MM.1S (cell line): ENCODE data around the gene COL25A1.

Experiments used
- DNase-seq: peaks from one replicate; pipeline ENCODE4 v3.0.0-alpha.2; 2015
- H2AFZ ChIP-seq: fragments of 300-600 bp; sonication (generic); 2 replicates; pipeline ENCODE4 v1.6.0; 2016; ENCODE audit warnings: antibody characterized with exemption, low read length
- H3F3A ChIP-seq: fragments of 300-600 bp; sonication (generic); 2 replicates; pipeline ENCODE4 v1.6.1; 2016; ENCODE audit warnings: mild to moderate bottlenecking, antibody characterized with exemption, low read length, moderate library complexity, mixed read lengths; ENCODE audit not compliant: insufficient read depth
- H3K27ac ChIP-seq: fragments of 300-600 bp; sonication (generic); 2 replicates; pipeline ENCODE4 v1.5.1; 2016; ENCODE audit warnings: mild to moderate bottlenecking, low read length
- H3K27me3 ChIP-seq: fragments of 300-600 bp; sonication (generic); replicated peaks from 2 replicates; pipeline ENCODE4 v1.6.0; 2016; ENCODE audit warnings: low read length; ENCODE audit not compliant: insufficient read depth
- H3K36me3 ChIP-seq: fragments of 300-600 bp; sonication (generic); replicated peaks from 2 replicates; pipeline ENCODE4 v1.6.1; 2016; ENCODE audit warnings: mild to moderate bottlenecking, low read length, mixed read lengths; ENCODE audit not compliant: insufficient read depth
- H3K4me1 ChIP-seq: fragments of 300-600 bp; sonication (generic); 2 replicates; pipeline ENCODE4 v1.6.1; 2016; ENCODE audit warnings: low read length, mixed read lengths
- H3K4me2 ChIP-seq: fragments of 300-600 bp; sonication (generic); 2 replicates; pipeline ENCODE4 v1.6.0; 2016; ENCODE audit warnings: low read depth, low read length
- H3K4me3 ChIP-seq: fragments of 300-600 bp; sonication (generic); 2 replicates; pipeline ENCODE4 v1.5.1; 2016; ENCODE audit warnings: low read length, mixed read lengths
- H3K79me2 ChIP-seq: fragments of 300-600 bp; sonication (generic); 2 replicates; pipeline ENCODE4 v1.6.1; 2016; ENCODE audit warnings: mixed run types, low read length, mixed read lengths
- H3K9ac ChIP-seq: fragments of 300-600 bp; sonication (generic); 2 replicates; pipeline ENCODE4 v1.6.1; 2016; ENCODE audit warnings: low read length, mixed read lengths
- H3K9me2 ChIP-seq: fragments of 300-600 bp; sonication (generic); replicated peaks from 2 replicates; pipeline ENCODE4 v1.6.1; 2016; ENCODE audit warnings: mild to moderate bottlenecking, low read length, mixed read lengths; ENCODE audit not compliant: insufficient read depth
- H3K9me3 ChIP-seq: fragments of 300-600 bp; sonication (generic); replicated peaks from 2 replicates; pipeline ENCODE4 v1.6.1; 2016; ENCODE audit warnings: mild to moderate bottlenecking, low read length, mixed read lengths; ENCODE audit not compliant: insufficient read depth
- H4K20me1 ChIP-seq: fragments of 300-600 bp; sonication (generic); 2 replicates; pipeline ENCODE4 v1.6.1; 2016; ENCODE audit warnings: mild to moderate bottlenecking, low read length, moderate library complexity, mixed read lengths; ENCODE audit not compliant: insufficient read depth
- CTCF ChIP-seq: fragments of 300-600 bp; sonication (generic); IDR thresholded peaks from 2 replicates; pipeline ENCODE4 v1.5.1; 2016; ENCODE audit warnings: antibody characterized with exemption, low read length, mixed read lengths
- EZH2 ChIP-seq: fragments of 300-600 bp; sonication (generic); optimal IDR thresholded peaks from 2 replicates; pipeline ENCODE3; 2017; ENCODE audit warnings: low read depth, mild to moderate bottlenecking, antibody characterized with exemption, low read length, mixed read lengths
- EZH2phosphoT487 ChIP-seq: fragments of 300-600 bp; sonication (generic); IDR thresholded peaks from 2 replicates; pipeline ENCODE4 v1.6.1; 2018; ENCODE audit warnings: antibody characterized with exemption, low read length

The COL25A1 gene

GRCh38 chr4:109294006-109294405, 8.5 kb downstream of the COL25A1 start:
- Histone ChIP-seq H2AFZ (no peak overlapping the region), H3K9me2 (no peaks in the 10 kb centered on the region), H4K20me1 (no peaks in the 10 kb centered on the region), H3K36me3 (no peaks in the 10 kb centered on the region), H3F3A (no peaks in the 10 kb centered on the region), H3K9me3 (no peaks in the 10 kb centered on the region), H3K27me3 (no peaks in the 10 kb centered on the region), H3K4me2 (no peak overlapping the region), H3K79me2 (no peaks in the 10 kb centered on the region), H3K4me1 (peaks cover 10% of the 10 kb centered on the region; the same call in 1 of the 2 replicates), H3K9ac (no peak overlapping the region), H3K4me3 (no peak overlapping the region), H3K27ac (no peak overlapping the region)
- peak; percentile 66 for DNase-seq
- TF ChIP-seq EZH2 (no peak), EZH2phosphoT487 (no peak), CTCF (peak; percentile 88)

GRCh38 chr4:109291707-109292238, 10.7 kb downstream of the COL25A1 start:
- Histone ChIP-seq H3K4me2 (no peak overlapping the region), H3K9me3 (no peaks in the 10 kb centered on the region), H3K79me2 (no peaks in the 10 kb centered on the region), H3K4me3 (no peak overlapping the region), H2AFZ (no peak overlapping the region), H3K27ac (no peak overlapping the region), H3K4me1 (peaks cover 5% of the 10 kb centered on the region), H3F3A (no peaks in the 10 kb centered on the region), H3K9me2 (no peaks in the 10 kb centered on the region), H4K20me1 (no peaks in the 10 kb centered on the region), H3K27me3 (no peaks in the 10 kb centered on the region), H3K9ac (no peak overlapping the region), H3K36me3 (no peaks in the 10 kb centered on the region)
- TF ChIP-seq EZH2 (no peak), EZH2phosphoT487 (no peak)
- no peak for DNase-seq

- Histone ChIP-seq H3K79me2 (no peaks in the 10 kb centered on the region), H3K9ac (no peak overlapping the region), H3K9me2 (no peaks in the 10 kb centered on the region), H3K4me2 (no peak overlapping the region), H3K4me3 (no peak overlapping the region), H3K27ac (no peak overlapping the region), H3K9me3 (no peaks in the 10 kb centered on the region), H3K4me1 (peaks cover 14% of the 10 kb centered on the region), H3K36me3 (no peaks in the 10 kb centered on the region), H3F3A (no peaks in the 10 kb centered on the region; the same call in 1 of the 2 replicates), H2AFZ (no peak overlapping the region), H4K20me1 (no peaks in the 10 kb centered on the region), H3K27me3 (no peaks in the 10 kb centered on the region)
- TF ChIP-seq EZH2phosphoT487: no peak
- TF ChIP-seq CTCF: no peak
- TF ChIP-seq EZH2: no peak
- no peak for DNase-seq
Observed at GRCh38 chr4:109290918-109291317, 11.5 kb downstream of the COL25A1 start.

GRCh38 chr4:109278594-109279031, 23.8 kb downstream of the COL25A1 start:
- Histone ChIP-seq H4K20me1 (no peaks in the 10 kb centered on the region), H3K9me2 (no peaks in the 10 kb centered on the region), H3K36me3 (no peaks in the 10 kb centered on the region), H3K4me3 (no peak overlapping the region), H3K9me3 (no peaks in the 10 kb centered on the region), H3F3A (peaks cover 19% of the 10 kb centered on the region), H3K27ac (peak overlapping the region; percentile 81), H2AFZ (peak overlapping the region; percentile 40), H3K4me1 (peaks cover 38% of the 10 kb centered on the region), H3K27me3 (no peaks in the 10 kb centered on the region), H3K79me2 (no peaks in the 10 kb centered on the region), H3K9ac (peak overlapping the region; percentile 28; the same call in 1 of the 2 replicates), H3K4me2 (peak overlapping the region; percentile 14; the same call in 1 of the 2 replicates)
- no peak for TF ChIP-seq EZH2phosphoT487
- TF ChIP-seq EZH2: no peak
- no peak for TF ChIP-seq CTCF
- peak; percentile 92 for DNase-seq
